Stimulated activated effector memory CD8-positive, alpha-beta T cell treated with anti-CD3 and anti-CD28 coated beads, Interleukin-12 subunit alpha, Interleukin-12 subunit beta, amount 100 ng/mL, for 72 hours (primary cell): ENCODE data around the gene ACOT12.
"Not testable (repeated sequence)": the region's sequence is repeated elsewhere in the genome, so short reads cannot be mapped to it uniquely, and the experiment has no call there.

Experiments used
- ATAC-seq: fragments of 150-1000 bp; cut with Tn5 transposase; 2 replicates; pipeline ENCODE4 v1.10.0; 2021
- DNase-seq, 2 donors: peaks; one replicate each; pipeline ENCODE4 v3.0.0; 2021 to 2022; ENCODE audit warnings: low spot score in 2 of 2
- H3K27ac Mint-ChIP-seq: one replicate; pipeline ENCODE4 v1.8.0; 2022; ENCODE audit warnings: mild to moderate bottlenecking, mixed read lengths
- H3K36me3 Mint-ChIP-seq: one replicate; pipeline ENCODE4 v1.8.0; 2022; ENCODE audit warnings: mild to moderate bottlenecking, mixed read lengths
- H3K4me1 Mint-ChIP-seq: one replicate; pipeline ENCODE4 v1.8.0; 2022; ENCODE audit warnings: mixed read lengths
- H3K4me3 Mint-ChIP-seq: one replicate; pipeline ENCODE4 v1.8.0; 2022; ENCODE audit warnings: mild to moderate bottlenecking, mixed read lengths
- H3K9me3 Mint-ChIP-seq: one replicate; pipeline ENCODE4 v1.8.0; 2022; ENCODE audit warnings: mixed read lengths

The ACOT12 gene

GRCh38 chr5:81409361-81409760 is 15.4 kb upstream of the ACOT12 start:
- no peaks in the 10 kb centered on the region for H3K9me3 Mint-ChIP-seq
- H3K36me3 Mint-ChIP-seq: no peaks in the 10 kb centered on the region
- DNase-seq (no peak), ATAC-seq (no peak)
- no peak overlapping the region for H3K4me3 Mint-ChIP-seq
- no peaks in the 10 kb centered on the region for H3K4me1 Mint-ChIP-seq
- no peak overlapping the region for H3K27ac Mint-ChIP-seq

- DNase-seq: no peak
- H3K27ac Mint-ChIP-seq: no peak overlapping the region
- H3K4me3 Mint-ChIP-seq: no peak overlapping the region
- H3K9me3 Mint-ChIP-seq: no peaks in the 10 kb centered on the region
- no peak for ATAC-seq
- H3K4me1 Mint-ChIP-seq: no peaks in the 10 kb centered on the region
- no peaks in the 10 kb centered on the region for H3K36me3 Mint-ChIP-seq
These were observed 14.6 kb upstream of the ACOT12 start for GRCh38 chr5:81408496-81408895.

- not testable (repeated sequence) for DNase-seq, H3K4me1 Mint-ChIP-seq, H3K4me3 Mint-ChIP-seq, H3K36me3 Mint-ChIP-seq, H3K9me3 Mint-ChIP-seq, H3K27ac Mint-ChIP-seq, ATAC-seq
These were observed 13.9 kb upstream of the ACOT12 start for GRCh38 chr5:81407811-81408210.

GRCh38 chr5:81405126-81405891 is 11.4 kb upstream of the ACOT12 start:
- H3K4me3 Mint-ChIP-seq: no peak overlapping the region
- ATAC-seq (no peak), DNase-seq (no peak)
- no peak overlapping the region for H3K27ac Mint-ChIP-seq
- no peaks in the 10 kb centered on the region for H3K9me3 Mint-ChIP-seq
- no peaks in the 10 kb centered on the region for H3K4me1 Mint-ChIP-seq
- no peaks in the 10 kb centered on the region for H3K36me3 Mint-ChIP-seq

GRCh38 chr5:81402192-81402930 is 8.4 kb upstream of the ACOT12 start:
- H3K27ac Mint-ChIP-seq: no peak overlapping the region
- H3K36me3 Mint-ChIP-seq: no peaks in the 10 kb centered on the region
- DNase-seq: no peak
- H3K4me1 Mint-ChIP-seq: no peaks in the 10 kb centered on the region
- ATAC-seq: no peak
- H3K4me3 Mint-ChIP-seq: no peak overlapping the region
- H3K9me3 Mint-ChIP-seq: no peaks in the 10 kb centered on the region

GRCh38 chr5:81401266-81401665 is 7.3 kb upstream of the ACOT12 start:
- DNase-seq (no peak), ATAC-seq (peak; percentile 16)
- Mint-ChIP-seq H3K36me3 (no peaks in the 10 kb centered on the region), H3K27ac (no peak overlapping the region), H3K4me3 (no peak overlapping the region), H3K9me3 (no peaks in the 10 kb centered on the region), H3K4me1 (no peaks in the 10 kb centered on the region)

- Mint-ChIP-seq H3K4me3 (no peak overlapping the region), H3K4me1 (no peaks in the 10 kb centered on the region), H3K36me3 (no peaks in the 10 kb centered on the region), H3K27ac (no peak overlapping the region), H3K9me3 (no peaks in the 10 kb centered on the region)
- ATAC-seq: no peak
- no peak for DNase-seq
These were observed 6.4 kb upstream of the ACOT12 start for GRCh38 chr5:81400375-81400774.

GRCh38 chr5:81398741-81399140 is 4.8 kb upstream of the ACOT12 start:
- H3K36me3 Mint-ChIP-seq: no peaks in the 10 kb centered on the region
- no peaks in the 10 kb centered on the region for H3K4me1 Mint-ChIP-seq
- H3K27ac Mint-ChIP-seq: no peak overlapping the region
- H3K4me3 Mint-ChIP-seq: no peak overlapping the region
- ATAC-seq (no peak), DNase-seq (no peak)
- peaks cover 3% of the 10 kb centered on the region for H3K9me3 Mint-ChIP-seq

GRCh38 chr5:81397176-81397575 is 3.2 kb upstream of the ACOT12 start:
- Mint-ChIP-seq H3K27ac (no peak overlapping the region), H3K36me3 (no peaks in the 10 kb centered on the region), H3K4me1 (no peaks in the 10 kb centered on the region), H3K4me3 (no peak overlapping the region), H3K9me3 (peaks cover 3% of the 10 kb centered on the region)
- no peak for DNase-seq
- no peak for ATAC-seq

GRCh38 chr5:81395262-81395661 is 1.3 kb upstream of the ACOT12 start:
- Mint-ChIP-seq H3K36me3 (no peaks in the 10 kb centered on the region), H3K4me1 (no peaks in the 10 kb centered on the region), H3K9me3 (peaks cover 3% of the 10 kb centered on the region), H3K27ac (no peak overlapping the region), H3K4me3 (no peak overlapping the region)
- DNase-seq (no peak), ATAC-seq (no peak)

- Mint-ChIP-seq H3K4me1 (no peaks in the 10 kb centered on the region), H3K4me3 (peak overlapping the region; percentile 37), H3K9me3 (peaks cover 3% of the 10 kb centered on the region), H3K27ac (no peak overlapping the region), H3K36me3 (no peaks in the 10 kb centered on the region)
- DNase-seq (no peak), ATAC-seq (no peak)
These were observed 528 bp downstream of the ACOT12 start for GRCh38 chr5:81393430-81393782.

- H3K9me3 Mint-ChIP-seq: no peaks in the 10 kb centered on the region
- no peak for DNase-seq
- no peaks in the 10 kb centered on the region for H3K4me1 Mint-ChIP-seq
These were observed 4.9 kb downstream of the ACOT12 start for GRCh38 chr5:81389025-81389424.

GRCh38 chr5:81388169-81388568 is 5.8 kb downstream of the ACOT12 start:
- H3K9me3 Mint-ChIP-seq: no peaks in the 10 kb centered on the region
- no peak overlapping the region for H3K27ac Mint-ChIP-seq
- DNase-seq (no peak), ATAC-seq (no peak)
- H3K36me3 Mint-ChIP-seq: no peaks in the 10 kb centered on the region
- H3K4me1 Mint-ChIP-seq: no peaks in the 10 kb centered on the region
- no peak overlapping the region for H3K4me3 Mint-ChIP-seq

More at GRCh38 chr5:81389025-81389424, 4.9 kb downstream of the ACOT12 start:
- Mint-ChIP-seq H3K4me3 (no peak overlapping the region), H3K27ac (no peak overlapping the region), H3K36me3 (no peaks in the 10 kb centered on the region)
- no peak for ATAC-seq

GRCh38 chr5:81383867-81384266 is 10.1 kb downstream of the ACOT12 start:
- H3K9me3 Mint-ChIP-seq: no peaks in the 10 kb centered on the region
- ATAC-seq (no peak), DNase-seq (no peak)
- no peaks in the 10 kb centered on the region for H3K4me1 Mint-ChIP-seq
- H3K36me3 Mint-ChIP-seq: no peaks in the 10 kb centered on the region
- H3K4me3 Mint-ChIP-seq: no peak overlapping the region
- no peak overlapping the region for H3K27ac Mint-ChIP-seq

- no peak for ATAC-seq
- Mint-ChIP-seq H3K36me3 (no peaks in the 10 kb centered on the region), H3K4me3 (no peak overlapping the region), H3K4me1 (peaks cover 6% of the 10 kb centered on the region), H3K9me3 (no peaks in the 10 kb centered on the region), H3K27ac (no peak overlapping the region)
- DNase-seq: no peak
These were observed 22.5 kb downstream of the ACOT12 start for GRCh38 chr5:81371354-81371876.

GRCh38 chr5:81370912-81371311 is 23.0 kb downstream of the ACOT12 start:
- no peak overlapping the region for H3K4me3 Mint-ChIP-seq
- no peak overlapping the region for H3K27ac Mint-ChIP-seq
- H3K4me1 Mint-ChIP-seq: peaks cover 6% of the 10 kb centered on the region
- DNase-seq (no peak), ATAC-seq (no peak)
- no peaks in the 10 kb centered on the region for H3K36me3 Mint-ChIP-seq
- H3K9me3 Mint-ChIP-seq: no peaks in the 10 kb centered on the region
